ENCODE data around the gene SENP3.
A peak's percentile ranks its signal among the peaks of the same experiment; 100 is the strongest.

SENP3 gene

DNA sequence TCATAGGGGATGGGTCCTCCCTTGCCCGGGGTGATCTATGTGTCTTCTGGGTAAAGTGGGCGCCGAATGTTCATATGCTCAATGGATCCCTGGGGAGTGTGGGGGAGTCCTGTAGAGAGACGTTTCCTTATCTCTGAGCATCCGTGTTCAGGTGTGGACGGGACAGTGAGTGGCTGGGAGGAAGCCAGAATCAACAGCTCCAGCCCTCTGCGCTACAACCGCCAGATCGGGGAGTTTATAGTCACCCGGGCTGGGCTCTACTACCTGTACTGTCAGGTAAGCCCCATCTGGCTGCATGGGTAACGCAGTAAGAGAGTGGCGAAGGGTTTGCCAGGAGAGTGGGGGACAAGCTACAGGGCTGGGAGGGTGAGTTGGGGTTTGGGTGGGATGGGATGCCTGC lies 5.1 kb upstream of the SENP3 start:
- DNase-seq (ENCODE audit: low spot score) = no peak

DNA sequence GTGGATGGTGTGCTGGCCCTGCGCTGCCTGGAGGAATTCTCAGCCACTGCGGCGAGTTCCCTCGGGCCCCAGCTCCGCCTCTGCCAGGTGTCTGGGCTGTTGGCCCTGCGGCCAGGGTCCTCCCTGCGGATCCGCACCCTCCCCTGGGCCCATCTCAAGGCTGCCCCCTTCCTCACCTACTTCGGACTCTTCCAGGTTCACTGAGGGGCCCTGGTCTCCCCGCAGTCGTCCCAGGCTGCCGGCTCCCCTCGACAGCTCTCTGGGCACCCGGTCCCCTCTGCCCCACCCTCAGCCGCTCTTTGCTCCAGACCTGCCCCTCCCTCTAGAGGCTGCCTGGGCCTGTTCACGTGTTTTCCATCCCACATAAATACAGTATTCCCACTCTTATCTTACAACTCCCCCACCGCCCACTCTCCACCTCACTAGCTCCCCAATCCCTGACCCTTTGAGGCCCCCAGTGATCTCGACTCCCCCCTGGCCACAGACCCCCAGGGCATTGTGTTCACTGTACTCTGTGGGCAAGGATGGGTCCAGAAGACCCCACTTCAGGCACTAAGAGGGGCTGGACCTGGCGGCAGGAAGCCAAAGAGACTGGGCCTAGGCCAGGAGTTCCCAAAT lies 4.5 kb upstream of the SENP3 start:
- DNase-seq (ENCODE audit: low spot score) = no peak

DNA sequence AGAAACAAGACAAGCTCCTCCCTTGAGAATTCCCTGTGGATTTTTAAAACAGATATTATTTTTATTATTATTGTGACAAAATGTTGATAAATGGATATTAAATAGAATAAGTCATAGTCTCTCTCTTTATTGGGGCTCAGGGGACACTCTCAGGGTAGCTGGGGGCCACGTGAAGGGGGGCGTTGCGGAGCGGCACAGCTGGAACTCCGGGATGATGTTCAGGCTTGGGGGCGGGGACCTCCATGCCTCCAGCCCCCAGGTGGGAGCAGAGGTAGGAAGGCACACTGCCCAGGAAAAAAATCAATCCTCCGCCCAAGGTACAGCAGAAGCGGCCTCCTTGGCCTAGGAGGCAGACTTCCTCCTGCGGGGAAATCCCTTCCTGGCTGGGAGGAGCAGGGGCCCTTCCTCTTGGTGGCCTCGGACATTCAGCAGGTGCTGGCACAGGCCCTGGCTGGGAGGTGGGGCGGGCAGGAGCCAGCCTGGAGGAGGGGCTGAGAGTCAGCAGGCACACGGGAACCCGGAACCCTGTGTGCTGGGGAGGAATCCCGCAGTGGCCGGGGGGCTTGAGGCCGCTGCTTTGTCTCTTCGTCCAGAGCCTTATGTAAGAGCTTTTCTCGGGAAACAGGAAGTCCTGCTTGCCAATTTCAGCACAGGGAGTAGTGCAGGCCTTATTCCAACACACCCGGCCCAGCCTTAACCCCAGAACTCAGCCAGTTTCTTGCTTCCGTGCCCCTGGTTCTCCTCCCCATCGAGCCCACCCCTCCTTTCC lies 3.8 kb upstream of the SENP3 start:
- DNase-seq (ENCODE audit: low spot score) = peak; percentile 88

DNA sequence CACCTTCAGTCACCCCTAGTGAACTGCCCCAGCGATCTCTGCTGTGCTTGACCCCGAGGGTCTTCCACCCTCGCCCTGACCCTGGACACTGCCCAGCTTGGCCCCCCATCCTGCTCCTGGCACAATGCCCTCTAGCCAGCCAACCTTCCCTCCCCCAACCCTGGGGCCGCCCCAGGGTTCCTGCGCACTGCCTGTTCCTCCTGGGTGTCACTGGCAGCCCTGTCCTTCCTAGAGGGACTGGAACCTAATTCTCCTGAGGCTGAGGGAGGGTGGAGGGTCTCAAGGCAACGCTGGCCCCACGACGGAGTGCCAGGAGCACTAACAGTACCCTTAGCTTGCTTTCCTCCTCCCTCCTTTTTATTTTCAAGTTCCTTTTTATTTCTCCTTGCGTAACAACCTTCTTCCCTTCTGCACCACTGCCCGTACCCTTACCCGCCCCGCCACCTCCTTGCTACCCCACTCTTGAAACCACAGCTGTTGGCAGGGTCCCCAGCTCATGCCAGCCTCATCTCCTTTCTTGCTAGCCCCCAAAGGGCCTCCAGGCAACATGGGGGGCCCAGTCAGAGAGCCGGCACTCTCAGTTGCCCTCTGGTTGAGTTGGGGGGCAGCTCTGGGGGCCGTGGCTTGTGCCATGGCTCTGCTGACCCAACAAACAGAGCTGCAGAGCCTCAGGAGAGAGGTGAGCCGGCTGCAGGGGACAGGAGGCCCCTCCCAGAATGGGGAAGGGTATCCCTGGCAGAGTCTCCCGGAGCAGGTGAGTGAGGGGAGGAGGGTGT lies 3.0 kb upstream of the SENP3 start, which contains the start of gene TNFSF13:
TSS of gene TNFSF13 (plus strand) at position 207 of the 776 bp plus-strand sequence. CDS start at position 497, 290 bp downstream.
- DNase-seq (ENCODE audit: low spot score) = peak; percentile 62

DNA sequence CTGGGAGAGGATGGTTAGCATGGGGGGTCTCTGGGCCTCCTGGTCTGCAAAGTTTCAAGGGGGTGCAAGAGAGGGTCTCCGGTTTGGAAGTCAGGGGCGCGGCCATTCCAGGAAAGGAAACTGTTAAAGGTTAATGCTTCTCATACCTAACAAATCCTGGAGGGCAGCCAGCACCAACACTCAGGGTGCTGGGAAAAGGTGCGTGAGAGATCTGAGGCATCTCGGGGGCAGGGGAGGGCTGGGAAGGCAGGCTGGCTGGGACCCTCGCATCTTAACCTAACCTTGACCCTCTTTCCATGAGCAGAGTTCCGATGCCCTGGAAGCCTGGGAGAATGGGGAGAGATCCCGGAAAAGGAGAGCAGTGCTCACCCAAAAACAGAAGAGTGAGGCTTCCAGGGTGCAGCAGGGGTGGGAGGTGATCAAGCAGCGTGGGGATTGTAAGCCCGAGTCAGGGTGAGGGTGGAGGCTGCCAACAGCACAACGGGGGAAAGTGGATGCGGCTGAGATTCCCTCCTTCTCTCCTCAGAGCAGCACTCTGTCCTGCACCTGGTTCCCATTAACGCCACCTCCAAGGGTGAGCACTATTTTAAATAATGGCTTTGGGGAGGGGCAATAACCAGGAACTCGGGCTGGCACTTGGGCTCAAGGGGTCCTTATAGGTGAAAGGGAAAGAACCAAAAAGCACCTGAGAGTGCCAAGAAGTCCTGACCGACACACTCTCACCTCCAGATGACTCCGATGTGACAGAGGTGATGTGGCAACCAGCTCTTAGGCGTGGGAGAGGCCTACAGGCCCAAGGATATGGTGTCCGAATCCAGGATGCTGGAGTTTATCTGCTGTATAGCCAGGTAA lies 2.2 kb upstream of the SENP3 start:
- no peak for DNase-seq (ENCODE audit: low spot score)

DNA sequence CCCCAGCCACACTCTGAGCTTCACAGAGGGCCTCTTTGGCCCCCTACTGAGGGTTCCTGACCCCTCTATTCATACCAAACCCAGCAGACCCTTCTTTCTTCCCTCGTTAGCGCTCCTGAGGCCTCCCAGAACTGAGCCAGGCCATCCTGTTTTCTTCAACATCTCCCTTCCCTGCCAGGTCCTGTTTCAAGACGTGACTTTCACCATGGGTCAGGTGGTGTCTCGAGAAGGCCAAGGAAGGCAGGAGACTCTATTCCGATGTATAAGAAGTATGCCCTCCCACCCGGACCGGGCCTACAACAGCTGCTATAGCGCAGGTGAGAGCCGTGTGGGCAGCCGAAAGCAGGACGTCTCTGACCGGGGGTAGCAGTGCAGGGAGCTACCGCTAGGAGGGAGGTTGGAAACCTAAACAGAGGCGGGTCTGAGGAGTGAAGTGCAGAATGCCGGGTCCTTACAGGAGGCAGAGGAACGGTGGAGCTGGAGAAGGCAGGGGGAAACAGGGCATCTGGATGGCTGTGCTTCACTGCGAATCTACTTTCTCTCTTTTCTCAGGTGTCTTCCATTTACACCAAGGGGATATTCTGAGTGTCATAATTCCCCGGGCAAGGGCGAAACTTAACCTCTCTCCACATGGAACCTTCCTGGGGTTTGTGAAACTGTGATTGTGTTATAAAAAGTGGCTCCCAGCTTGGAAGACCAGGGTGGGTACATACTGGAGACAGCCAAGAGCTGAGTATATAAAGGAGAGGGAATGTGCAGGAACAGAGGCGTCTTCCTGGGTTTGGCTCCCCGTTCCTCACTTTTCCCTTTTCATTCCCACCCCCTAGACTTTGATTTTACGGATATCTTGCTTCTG lies 1.3 kb upstream of the SENP3 start:
- DNase-seq (ENCODE audit: low spot score) = no peak

DNA sequence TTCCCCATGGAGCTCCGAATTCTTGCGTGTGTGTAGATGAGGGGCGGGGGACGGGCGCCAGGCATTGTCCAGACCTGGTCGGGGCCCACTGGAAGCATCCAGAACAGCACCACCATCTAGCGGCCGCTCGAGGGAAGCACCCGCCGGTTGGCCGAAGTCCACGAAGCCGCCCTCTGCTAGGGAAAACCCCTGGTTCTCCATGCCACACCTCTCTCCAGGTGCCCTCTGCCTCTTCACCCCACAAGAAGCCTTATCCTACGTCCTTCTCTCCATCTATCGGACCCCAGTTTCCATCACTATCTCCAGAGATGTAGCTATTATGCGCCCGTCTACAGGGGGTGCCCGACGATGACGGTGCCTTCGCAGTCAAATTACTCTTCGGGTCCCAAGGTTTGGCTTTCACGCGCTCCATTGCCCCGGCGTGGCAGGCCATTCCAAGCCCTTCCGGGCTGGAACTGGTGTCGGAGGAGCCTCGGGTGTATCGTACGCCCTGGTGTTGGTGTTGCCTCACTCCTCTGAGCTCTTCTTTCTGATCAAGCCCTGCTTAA lies 617 bp upstream of the SENP3 start:
- peak; percentile 89 for DNase-seq (ENCODE audit: low spot score)

DNA sequence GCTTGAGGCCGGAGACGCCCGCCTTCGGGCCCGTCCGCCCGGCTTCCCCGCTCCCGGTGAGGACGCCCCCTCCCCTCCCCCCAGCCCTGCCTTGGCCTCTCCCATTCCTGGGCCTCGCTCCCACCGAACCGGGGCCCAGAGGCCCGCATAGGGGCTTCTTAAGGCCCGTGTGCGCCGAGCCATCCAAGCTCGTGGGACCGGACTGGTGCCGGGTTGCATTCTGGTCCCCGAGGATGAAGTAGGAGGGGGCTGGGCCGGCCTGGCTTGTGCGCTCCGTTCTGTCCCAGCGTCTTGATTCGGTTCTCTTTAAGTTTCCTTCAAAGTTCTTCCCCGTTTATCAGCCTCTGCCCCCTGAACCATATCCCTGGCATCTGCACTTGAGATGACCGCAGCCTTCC lies 488 bp downstream of the SENP3 start:
- no peak for DNase-seq (ENCODE audit: low spot score)

DNA sequence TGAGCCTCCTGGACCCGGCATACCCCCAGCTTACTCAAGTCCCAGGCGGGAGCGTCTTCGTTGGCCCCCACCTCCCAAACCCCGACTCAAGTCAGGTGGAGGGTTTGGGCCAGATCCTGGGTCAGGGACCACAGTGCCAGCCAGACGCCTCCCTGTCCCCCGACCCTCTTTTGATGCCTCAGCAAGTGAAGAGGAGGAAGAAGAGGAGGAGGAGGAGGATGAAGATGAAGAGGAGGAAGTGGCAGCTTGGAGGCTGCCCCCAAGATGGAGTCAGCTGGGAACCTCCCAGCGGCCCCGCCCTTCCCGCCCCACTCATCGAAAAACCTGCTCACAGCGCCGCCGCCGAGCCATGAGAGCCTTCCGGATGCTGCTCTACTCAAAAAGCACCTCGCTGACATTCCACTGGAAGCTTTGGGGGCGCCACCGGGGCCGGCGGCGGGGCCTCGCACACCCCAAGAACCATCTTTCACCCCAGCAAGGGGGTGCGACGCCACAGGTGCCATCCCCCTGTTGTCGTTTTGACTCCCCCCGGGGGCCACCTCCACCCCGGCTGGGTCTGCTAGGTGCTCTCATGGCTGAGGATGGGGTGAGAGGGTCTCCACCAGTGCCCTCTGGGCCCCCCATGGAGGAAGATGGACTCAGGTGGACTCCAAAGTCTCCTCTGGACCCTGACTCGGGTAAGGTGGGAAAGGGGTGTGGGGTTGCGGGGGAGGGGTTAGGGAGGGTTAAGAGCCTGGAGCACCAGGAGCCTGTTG lies 1.6 kb downstream of the SENP3 start:
- no peak for DNase-seq (ENCODE audit: low spot score)

DNA sequence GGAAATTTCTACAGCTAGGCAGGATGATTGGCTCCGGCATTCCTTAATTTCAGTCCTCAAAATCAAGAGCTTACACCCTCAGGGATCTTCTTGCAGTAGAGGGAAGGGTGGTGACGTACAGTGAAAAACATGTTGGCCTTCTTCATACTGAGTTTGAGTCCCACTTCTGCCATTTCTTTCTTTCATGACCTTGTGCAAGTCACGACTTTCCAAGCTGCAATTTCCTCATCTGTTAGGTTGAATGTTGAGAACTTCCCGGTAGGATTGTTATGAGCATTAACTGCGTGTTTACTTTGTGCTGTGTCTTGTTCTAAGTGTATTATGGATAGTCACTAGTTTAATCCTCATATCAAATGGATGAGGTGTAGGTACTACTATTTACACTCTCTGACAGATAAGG lies 7.9 kb downstream of the SENP3 start:
- no peak for DNase-seq (ENCODE audit: low spot score)

DNA sequence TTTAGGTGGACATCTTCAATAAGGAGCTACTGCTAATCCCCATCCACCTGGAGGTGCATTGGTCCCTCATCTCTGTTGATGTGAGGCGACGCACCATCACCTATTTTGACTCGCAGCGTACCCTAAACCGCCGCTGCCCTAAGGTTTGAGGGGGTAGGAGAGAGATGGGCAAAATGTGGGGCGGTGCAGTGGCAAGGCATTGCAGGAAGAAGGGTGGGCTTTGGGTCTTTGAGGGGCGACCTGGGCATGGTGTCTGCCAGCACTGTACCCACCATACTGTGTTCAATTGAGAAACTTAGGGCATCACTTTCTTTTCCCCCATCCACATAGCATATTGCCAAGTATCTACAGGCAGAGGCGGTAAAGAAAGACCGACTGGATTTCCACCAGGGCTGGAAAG lies 8.6 kb downstream of the SENP3 start:
- no peak for DNase-seq (ENCODE audit: low spot score)

DNA sequence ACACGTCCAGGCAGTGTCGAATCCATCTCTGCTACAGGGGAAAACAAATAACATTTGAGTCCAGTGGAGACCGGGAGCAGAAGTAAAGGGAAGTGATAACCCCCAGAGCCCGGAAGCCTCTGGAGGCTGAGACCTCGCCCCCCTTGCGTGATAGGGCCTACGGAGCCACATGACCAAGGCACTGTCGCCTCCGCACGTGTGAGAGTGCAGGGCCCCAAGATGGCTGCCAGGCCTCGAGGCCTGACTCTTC lies 10.5 kb downstream of the SENP3 start:
- no peak for DNase-seq (ENCODE audit: low spot score)

DNA sequence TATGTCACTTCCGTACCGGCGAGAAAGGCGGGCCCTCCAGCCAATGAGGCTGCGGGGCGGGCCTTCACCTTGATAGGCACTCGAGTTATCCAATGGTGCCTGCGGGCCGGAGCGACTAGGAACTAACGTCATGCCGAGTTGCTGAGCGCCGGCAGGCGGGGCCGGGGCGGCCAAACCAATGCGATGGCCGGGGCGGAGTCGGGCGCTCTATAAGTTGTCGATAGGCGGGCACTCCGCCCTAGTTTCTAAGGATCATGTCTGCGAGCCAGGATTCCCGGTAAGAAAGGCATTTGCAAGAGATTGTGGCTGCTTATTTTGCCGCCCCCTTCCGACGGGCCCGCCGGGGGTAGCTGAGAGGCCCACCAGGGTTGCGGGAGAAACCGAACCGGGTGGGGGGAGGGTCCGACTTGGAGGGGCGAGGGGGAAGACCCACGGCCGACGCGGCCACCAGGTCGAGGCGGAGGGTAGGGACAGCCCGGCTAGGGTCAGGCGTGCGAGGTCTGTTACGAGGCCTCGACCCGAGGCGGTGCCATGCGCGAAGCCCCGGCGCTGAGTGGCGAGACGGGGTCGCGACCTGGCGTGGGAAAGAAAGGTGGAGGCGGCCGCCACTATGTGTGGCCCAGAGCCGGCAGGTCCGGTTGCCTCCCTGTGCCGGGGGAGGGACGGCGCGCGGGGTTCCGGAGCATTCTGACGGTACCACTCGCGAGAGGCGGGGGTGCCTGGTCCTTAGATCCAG lies 11.0 kb downstream of the SENP3 start:
- DNase-seq (ENCODE audit: low spot score) = peak; percentile 99

DNA sequence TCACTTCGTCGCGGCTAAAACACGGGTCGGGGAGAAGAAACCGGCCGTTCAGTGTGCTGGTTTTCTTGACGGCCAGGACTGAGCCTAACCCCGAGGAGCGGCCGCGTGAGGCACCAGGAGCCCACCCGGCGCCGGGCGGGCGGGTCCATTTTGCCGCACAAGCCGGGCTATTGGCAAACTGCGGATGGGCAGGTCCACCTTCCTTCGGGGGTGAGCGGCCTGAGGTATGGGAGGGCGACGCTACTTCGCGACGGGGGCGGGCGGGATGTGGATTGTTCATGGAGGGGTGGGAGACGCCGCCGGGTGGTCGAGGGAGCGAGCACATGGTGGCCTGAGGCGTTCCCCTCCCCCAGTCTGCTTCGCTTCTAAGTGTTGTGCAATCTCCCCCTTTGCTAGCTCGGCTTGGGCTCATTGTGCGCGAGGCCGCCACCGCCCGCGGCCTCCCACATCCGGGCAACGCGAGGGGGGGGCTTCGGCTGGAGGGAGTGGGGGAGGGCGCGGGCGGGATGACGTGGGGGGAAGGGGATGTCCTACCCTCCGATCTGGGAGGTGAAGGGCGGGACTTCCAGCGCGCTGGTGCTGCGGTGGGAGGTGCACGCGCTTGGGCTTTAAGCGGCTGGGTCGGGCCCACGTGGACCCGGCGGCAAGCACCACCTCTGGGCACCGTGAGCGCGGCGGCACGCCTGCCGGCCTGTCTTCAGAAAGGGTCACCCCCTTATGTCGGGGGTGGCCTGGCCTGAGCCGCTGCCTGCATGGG lies 11.8 kb downstream of the SENP3 start:
- DNase-seq (ENCODE audit: low spot score) = peak; percentile 94

DNA sequence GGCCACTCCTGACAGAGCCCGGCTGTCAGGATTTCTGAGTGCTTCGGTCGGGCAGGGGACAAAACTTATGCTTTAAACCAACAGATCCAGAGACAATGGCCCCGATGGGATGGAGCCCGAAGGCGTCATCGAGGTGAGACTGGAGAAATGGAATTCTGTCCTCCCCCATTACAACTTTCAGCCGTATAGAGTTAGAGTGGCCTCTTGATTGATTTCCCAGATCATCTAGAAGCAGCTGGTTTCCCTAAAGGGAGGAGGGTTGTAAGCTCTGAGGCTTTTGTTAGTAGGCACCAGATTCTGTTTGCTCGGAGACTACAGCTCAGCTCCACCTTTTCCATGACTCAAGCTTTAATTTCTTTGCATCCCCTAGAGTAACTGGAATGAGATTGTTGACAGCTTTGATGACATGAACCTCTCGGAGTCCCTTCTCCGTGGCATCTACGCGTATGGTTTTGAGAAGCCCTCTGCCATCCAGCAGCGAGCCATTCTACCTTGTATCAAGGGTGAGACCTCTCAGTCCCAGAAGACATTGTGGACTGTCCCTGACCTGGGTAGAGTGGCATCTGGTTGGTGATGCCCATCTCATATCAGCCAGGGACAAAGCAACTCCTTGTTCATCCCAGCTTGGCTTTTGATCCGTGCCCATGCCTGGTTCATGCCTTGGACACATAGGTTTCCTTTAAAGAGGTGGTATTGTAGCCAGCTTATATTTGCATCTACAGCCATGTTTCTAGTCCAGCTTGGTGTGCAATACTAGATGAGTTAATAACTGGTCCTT lies 12.6 kb downstream of the SENP3 start:
- no peak for DNase-seq (ENCODE audit: low spot score)

DNA sequence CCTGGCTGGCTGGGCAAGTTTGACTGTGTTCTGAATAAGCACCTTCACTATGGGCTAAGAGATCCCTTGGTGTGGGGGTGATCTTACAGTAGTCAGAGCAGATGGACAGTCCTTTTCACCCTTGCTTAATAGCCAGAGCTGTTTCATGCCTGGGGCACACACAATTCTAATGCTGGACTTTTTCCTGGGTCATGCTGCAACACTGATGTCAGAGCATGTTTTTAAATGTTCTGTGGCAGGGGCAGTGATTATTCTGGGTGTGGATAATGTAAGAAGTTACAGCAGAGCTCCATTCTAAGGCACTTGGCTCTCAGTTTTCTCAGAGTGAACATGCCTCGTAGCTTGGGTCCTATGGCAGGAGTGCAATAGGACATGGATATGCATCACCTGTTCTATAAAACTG lies 13.8 kb downstream of the SENP3 start:
- DNase-seq (ENCODE audit: low spot score) = no peak

DNA sequence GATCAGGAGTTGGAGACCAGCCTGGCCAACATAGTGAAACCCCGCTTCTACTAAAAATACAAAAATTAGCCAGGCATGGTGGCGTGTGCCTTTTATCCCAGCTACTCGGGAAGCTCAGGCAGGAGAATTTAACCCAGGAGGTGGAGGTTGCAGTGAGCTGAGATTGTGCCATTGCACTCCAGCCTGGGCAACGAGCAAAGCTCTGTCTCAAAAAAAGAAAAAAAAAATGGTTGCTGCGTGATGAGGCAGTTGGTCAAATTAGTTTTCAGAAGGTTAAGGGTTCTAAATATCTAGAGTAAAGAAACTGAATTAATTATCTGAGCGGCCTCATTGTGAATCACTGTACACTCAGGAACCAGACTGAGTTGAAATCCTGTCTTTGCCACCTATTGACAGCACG lies 14.2 kb downstream of the SENP3 start:
- DNase-seq (ENCODE audit: low spot score) = no peak

DNA sequence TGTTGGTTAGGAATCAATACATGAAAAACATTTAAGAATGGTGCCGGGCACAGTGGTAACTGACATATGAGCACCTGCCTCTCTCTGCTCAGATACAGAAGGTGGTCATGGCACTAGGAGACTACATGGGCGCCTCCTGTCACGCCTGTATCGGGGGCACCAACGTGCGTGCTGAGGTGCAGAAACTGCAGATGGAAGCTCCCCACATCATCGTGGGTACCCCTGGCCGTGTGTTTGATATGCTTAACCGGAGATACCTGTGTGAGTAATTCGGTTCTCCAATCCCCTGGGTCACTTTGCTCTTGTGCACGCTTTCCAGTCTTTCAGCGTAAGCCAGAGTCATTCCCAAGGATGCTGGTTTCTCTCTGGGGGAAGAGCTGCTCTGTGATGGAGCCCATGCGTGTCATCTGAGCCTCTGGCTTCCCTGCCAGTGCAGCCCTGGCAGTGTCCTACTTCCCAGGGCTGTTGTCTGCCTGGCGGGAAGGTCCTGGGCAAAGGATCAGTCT lies 14.8 kb downstream of the SENP3 start:
- DNase-seq (ENCODE audit: low spot score) = no peak
